GM12878 (cell line): ENCODE results near the gene PPA1. TPM values are rescaled to one million over a fixed set of nuclear protein-coding genes. Genes with fewer than 3 reads are reported as not detected.

Source experiments
- ATF2 ChIP-seq: IDR thresholded peaks from 2 replicates; pipeline ENCODE4 v1.6.1; 2012; ENCODE audit warnings: low read length, inconsistent platforms
- CBX3 ChIP-seq: fragments of 200-600 bp; sonication (generic); IDR thresholded peaks from 2 replicates; pipeline ENCODE4 v1.6.1; 2016; ENCODE audit warnings: low read depth, borderline replicate concordance
- FOS ChIP-seq: IDR thresholded peaks from 3 replicates; pipeline ENCODE4 v1.6.1; 2011; ENCODE audit warnings: borderline replicate concordance; ENCODE audit not compliant: insufficient read length; ENCODE audit errors: extremely low read depth
- FOXK2 ChIP-seq: fragments of 450-650 bp; IDR thresholded peaks from 2 replicates; pipeline ENCODE4 v1.6.1; 2017; ENCODE audit warnings: mild to moderate bottlenecking, moderate library complexity
- HCFC1 ChIP-seq: fragments of 150-350 bp; IDR thresholded peaks from 2 replicates; pipeline ENCODE4 v1.6.1; 2014; ENCODE audit warnings: low read length
- KAT2A ChIP-seq: conservative IDR thresholded peaks from 2 replicates; pipeline ENCODE4 v1.6.1; 2011; ENCODE audit warnings: low read depth, low read length; ENCODE audit not compliant: control insufficient read depth
- MEF2A ChIP-seq: IDR thresholded peaks from 2 replicates; pipeline ENCODE4 v1.6.1; 2011; ENCODE audit warnings: low read depth, mild to moderate bottlenecking, low read length, moderate library complexity; ENCODE audit not compliant: insufficient read depth
- MEF2B ChIP-seq: fragments of 450-650 bp; IDR thresholded peaks from 2 replicates; pipeline ENCODE4 v1.6.1; 2018; ENCODE audit warnings: mild to moderate bottlenecking, moderate library complexity; ENCODE audit not compliant: partially characterized antibody, poor library complexity, severe bottlenecking
- MXI1 ChIP-seq: fragments of 150-350 bp; IDR thresholded peaks from 2 replicates; pipeline ENCODE4 v1.6.1; 2011; ENCODE audit warnings: low read depth, mild to moderate bottlenecking, inconsistent platforms, low read length, improper control_type of control experiment
- PML ChIP-seq: IDR thresholded peaks from 2 replicates; pipeline ENCODE4 v1.6.1; 2012; ENCODE audit warnings: low read length, inconsistent platforms
- POLR2AphosphoS5 ChIP-seq: IDR thresholded peaks from 2 replicates; pipeline ENCODE4 v1.6.1; 2011; ENCODE audit warnings: mild to moderate bottlenecking, low read length, inconsistent platforms
- RFX5 ChIP-seq: IDR thresholded peaks from 2 replicates; pipeline ENCODE4 v1.6.1; 2011; ENCODE audit warnings: low read depth, low read length, improper control_type of control experiment
- WRNIP1 ChIP-seq: IDR thresholded peaks from 2 replicates; pipeline ENCODE4 v1.6.1; 2011; ENCODE audit warnings: low read depth, low read length, improper control_type of control experiment, borderline replicate concordance
- ZBTB33 ChIP-seq: fragments of 450-650 bp; IDR thresholded peaks from 2 replicates; pipeline ENCODE4 v1.6.1; 2017; ENCODE audit warnings: mild to moderate bottlenecking
- polyA plus RNA-seq, 11 experiments: library from polyadenylated mRNA; depleted of rRNA in 4 of 11; unstranded in 6 of 11; stranded (reverse) in 5 of 11; fragments of >200 nt; fragmentation: Nextera tagmentation in 4 of 11; fragmentation: Illumina TruSeq in 1 of 11; extraction: Ambion mirVana in 4 of 11; extraction: Trizol in 1 of 11; gene quantifications; 1 replicate in 1 of 11; 2 replicates in 10 of 11; pipeline versions ENCODE4 v1.2.1 to v1.2.3, GENCODE V29; 2011 to 2016; ENCODE audit warnings: inconsistent platforms in 2 of 11, missing spikeins in 2 of 11, low read depth in 1 of 11
- total RNA-seq, 4 experiments: library from RNA; depleted of rRNA in 3 of 4; stranded (reverse); fragments of >200 nt in 3 of 4; fragmentation: Illumina TruSeq in 1 of 4; extraction: Trizol in 1 of 4; gene quantifications; 2 replicates each; pipeline versions ENCODE4 v1.2.1 to v1.2.3, GENCODE V29; 2013 to 2021
- TF ChIP-seq, protein P1 (sequence below): fragments of 450-650 bp; IDR thresholded peaks from 2 replicates; pipeline ENCODE4 v1.6.1; 2016; ENCODE audit warnings: mild to moderate bottlenecking, moderate library complexity, borderline replicate concordance
- TF ChIP-seq, protein P2 (sequence below): IDR thresholded peaks from 2 replicates; pipeline ENCODE4 v1.6.1; 2011; ENCODE audit warnings: borderline replicate concordance, low read depth, mild to moderate bottlenecking, moderate library complexity, low read length; ENCODE audit not compliant: insufficient read depth, poor library complexity, severe bottlenecking
- TF ChIP-seq, protein P3 (sequence below): IDR thresholded peaks from 2 replicates; pipeline ENCODE4 v1.6.1; 2011; ENCODE audit warnings: low read depth, low read length, improper control_type of control experiment, borderline replicate concordance

The PPA1 gene
- total and polyA plus RNA-seq, 10 of the 15 experiments (the other 5 are each of a cell fraction or from before 2014, with no cell fraction given), result 224 to 452 (median 346) TPM

DNA sequence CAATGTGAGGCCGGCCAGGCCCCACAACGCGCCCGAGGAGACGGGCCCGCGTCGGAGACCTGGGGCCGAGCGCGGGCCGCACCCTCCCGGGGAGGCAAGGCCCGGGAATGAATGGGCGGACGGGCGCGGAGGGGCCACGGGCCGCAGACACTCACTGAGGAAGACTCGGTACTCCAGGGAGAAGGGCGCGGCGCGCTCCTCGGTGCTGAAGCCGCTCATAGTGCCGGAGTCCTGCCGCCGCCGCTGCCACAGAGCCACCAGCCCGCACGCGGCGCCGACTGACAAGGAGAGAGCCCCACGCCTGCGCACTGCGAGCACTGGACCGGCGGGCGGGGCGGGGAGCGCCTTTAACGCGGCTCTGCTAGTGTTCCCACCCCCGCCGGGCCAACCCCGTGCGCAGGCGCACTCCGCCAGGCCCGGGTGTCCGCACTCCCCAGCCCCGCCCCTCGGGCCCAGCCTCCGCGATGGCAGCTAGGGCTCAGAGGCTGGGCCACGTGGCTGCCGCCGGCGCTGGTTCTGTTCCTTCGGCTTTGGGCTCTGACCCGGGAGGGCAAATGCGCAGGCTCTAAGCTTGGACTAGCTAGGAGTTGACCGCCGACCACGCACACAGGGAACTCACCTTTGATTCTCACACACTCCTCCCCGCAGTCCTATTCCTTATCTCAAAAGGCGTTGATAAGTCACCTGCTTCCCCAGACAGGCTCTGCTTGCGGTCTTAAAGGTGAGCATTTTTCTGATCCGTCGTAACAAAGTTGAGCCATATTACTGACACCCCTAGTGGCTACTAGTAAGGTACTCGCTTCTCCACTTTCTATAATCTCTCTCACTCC, at the start of gene PPA1 (continued):
- TF ChIP-seq, protein P1, sequence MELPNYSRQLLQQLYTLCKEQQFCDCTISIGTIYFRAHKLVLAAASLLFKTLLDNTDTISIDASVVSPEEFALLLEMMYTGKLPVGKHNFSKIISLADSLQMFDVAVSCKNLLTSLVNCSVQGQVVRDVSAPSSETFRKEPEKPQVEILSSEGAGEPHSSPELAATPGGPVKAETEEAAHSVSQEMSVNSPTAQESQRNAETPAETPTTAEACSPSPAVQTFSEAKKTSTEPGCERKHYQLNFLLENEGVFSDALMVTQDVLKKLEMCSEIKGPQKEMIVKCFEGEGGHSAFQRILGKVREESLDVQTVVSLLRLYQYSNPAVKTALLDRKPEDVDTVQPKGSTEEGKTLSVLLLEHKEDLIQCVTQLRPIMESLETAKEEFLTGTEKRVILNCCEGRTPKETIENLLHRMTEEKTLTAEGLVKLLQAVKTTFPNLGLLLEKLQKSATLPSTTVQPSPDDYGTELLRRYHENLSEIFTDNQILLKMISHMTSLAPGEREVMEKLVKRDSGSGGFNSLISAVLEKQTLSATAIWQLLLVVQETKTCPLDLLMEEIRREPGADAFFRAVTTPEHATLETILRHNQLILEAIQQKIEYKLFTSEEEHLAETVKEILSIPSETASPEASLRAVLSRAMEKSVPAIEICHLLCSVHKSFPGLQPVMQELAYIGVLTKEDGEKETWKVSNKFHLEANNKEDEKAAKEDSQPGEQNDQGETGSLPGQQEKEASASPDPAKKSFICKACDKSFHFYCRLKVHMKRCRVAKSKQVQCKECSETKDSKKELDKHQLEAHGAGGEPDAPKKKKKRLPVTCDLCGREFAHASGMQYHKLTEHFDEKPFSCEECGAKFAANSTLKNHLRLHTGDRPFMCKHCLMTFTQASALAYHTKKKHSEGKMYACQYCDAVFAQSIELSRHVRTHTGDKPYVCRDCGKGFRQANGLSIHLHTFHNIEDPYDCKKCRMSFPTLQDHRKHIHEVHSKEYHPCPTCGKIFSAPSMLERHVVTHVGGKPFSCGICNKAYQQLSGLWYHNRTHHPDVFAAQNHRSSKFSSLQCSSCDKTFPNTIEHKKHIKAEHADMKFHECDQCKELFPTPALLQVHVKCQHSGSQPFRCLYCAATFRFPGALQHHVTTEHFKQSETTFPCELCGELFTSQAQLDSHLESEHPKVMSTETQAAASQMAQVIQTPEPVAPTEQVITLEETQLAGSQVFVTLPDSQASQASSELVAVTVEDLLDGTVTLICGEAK, result no peak
- TF ChIP-seq WRNIP1 (no peak), MXI1 (peak; percentile 98), RFX5 (no peak), POLR2AphosphoS5 (peak; percentile 88), ZBTB33 (no peak), PML (peak; percentile 91), CBX3 (no peak), MEF2A (no peak), FOS (no peak), KAT2A (no peak), FOXK2 (no peak), ATF2 (no peak), HCFC1 (no peak), MEF2B (no peak)
- TF ChIP-seq, protein P2, sequence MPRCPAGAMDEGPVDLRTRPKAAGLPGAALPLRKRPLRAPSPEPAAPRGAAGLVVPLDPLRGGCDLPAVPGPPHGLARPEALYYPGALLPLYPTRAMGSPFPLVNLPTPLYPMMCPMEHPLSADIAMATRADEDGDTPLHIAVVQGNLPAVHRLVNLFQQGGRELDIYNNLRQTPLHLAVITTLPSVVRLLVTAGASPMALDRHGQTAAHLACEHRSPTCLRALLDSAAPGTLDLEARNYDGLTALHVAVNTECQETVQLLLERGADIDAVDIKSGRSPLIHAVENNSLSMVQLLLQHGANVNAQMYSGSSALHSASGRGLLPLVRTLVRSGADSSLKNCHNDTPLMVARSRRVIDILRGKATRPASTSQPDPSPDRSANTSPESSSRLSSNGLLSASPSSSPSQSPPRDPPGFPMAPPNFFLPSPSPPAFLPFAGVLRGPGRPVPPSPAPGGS, result no peak
- TF ChIP-seq, protein P3, sequence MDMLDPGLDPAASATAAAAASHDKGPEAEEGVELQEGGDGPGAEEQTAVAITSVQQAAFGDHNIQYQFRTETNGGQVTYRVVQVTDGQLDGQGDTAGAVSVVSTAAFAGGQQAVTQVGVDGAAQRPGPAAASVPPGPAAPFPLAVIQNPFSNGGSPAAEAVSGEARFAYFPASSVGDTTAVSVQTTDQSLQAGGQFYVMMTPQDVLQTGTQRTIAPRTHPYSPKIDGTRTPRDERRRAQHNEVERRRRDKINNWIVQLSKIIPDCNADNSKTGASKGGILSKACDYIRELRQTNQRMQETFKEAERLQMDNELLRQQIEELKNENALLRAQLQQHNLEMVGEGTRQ, result peak; percentile 21; the same call in 1 of the 2 replicates
